GM19023 (cell line): Measurements from ENCODE around the gene ISG15.
"Not testable (repeated sequence)": the region's sequence is repeated elsewhere in the genome, so short reads cannot be mapped to it uniquely, and the experiment has no call there.

Experiments used
- ATAC-seq: cut with Tn5 transposase; IDR thresholded peaks from one replicate; pipeline ENCODE4 v1.9.1; 2021; ENCODE audit warnings: mild to moderate bottlenecking, moderate library complexity; ENCODE audit not compliant: unreplicated experiment

Gene ISG15

GRCh38 chr1:1043411-1043810, 30.1 kb downstream of the ISG15 start:
- no peak for ATAC-seq

GRCh38 chr1:1043921-1044320, 30.6 kb downstream of the ISG15 start:
- ATAC-seq = no peak

GRCh38 chr1:1044455-1045078, 31.3 kb downstream of the ISG15 start:
- no peak for ATAC-seq

GRCh38 chr1:1045129-1045528, 31.8 kb downstream of the ISG15 start:
- no peak for ATAC-seq

- no peak for ATAC-seq
Measured at GRCh38 chr1:1046243-1046642, 32.9 kb downstream of the ISG15 start.

GRCh38 chr1:1046767-1047166, 33.5 kb downstream of the ISG15 start:
- ATAC-seq = no peak

GRCh38 chr1:1047407-1047806, 34.1 kb downstream of the ISG15 start:
- ATAC-seq = no peak

- ATAC-seq = no peak
Measured at GRCh38 chr1:1047963-1048362, 34.7 kb downstream of the ISG15 start.

- no peak for ATAC-seq
Measured at GRCh38 chr1:1048765-1049164, 35.5 kb downstream of the ISG15 start.

GRCh38 chr1:1049318-1050165, 36.2 kb downstream of the ISG15 start:
- ATAC-seq = no peak

- ATAC-seq = no peak
Measured at GRCh38 chr1:1050577-1051052, 37.3 kb downstream of the ISG15 start.

- ATAC-seq = no peak
Measured at GRCh38 chr1:1051127-1051810, 38.0 kb downstream of the ISG15 start.

GRCh38 chr1:1052003-1052840, 38.9 kb downstream of the ISG15 start:
- no peak for ATAC-seq

- ATAC-seq = no peak
Measured at GRCh38 chr1:1053022-1053421, 39.7 kb downstream of the ISG15 start.

- ATAC-seq = no peak
Measured at GRCh38 chr1:1053682-1054081, 40.4 kb downstream of the ISG15 start.

- no peak for ATAC-seq
Measured at GRCh38 chr1:1054099-1054700, 40.9 kb downstream of the ISG15 start.

GRCh38 chr1:1054971-1055370, 41.7 kb downstream of the ISG15 start:
- ATAC-seq = no peak

- ATAC-seq = no peak
Measured at GRCh38 chr1:1055841-1056736, 42.8 kb downstream of the ISG15 start.

GRCh38 chr1:1057769-1058087, 44.4 kb downstream of the ISG15 start:
- not testable (repeated sequence) for ATAC-seq
